Peyer's patch (tissue), 4 donors: ENCODE measurements around the gene DPF1.

Experiments
- CTCF ChIP-seq, 6 experiments: fragments of 450-650 bp in 4 of 6; fragments of 200-600 bp in 2 of 6; sonication (generic) in 1 of 6; IDR thresholded peaks; one replicate each; pipeline ENCODE4 v1.5.1; 2017 to 2019; ENCODE audit warnings: antibody characterized with exemption in 6 of 6, mild to moderate bottlenecking in 3 of 6, moderate library complexity in 1 of 6
- POLR2A ChIP-seq, 2 donors: fragments of 450-650 bp; IDR thresholded peaks; one replicate each; pipeline ENCODE4 v1.5.1; 2017; ENCODE audit warnings: antibody characterized with exemption in 2 of 2, mild to moderate bottlenecking in 2 of 2, moderate library complexity in 2 of 2

- TF ChIP-seq CTCF (IDR thresholded peaks at IDR 0.05) (no peak), POLR2A (IDR thresholded peaks at IDR 0.05) (no peak)
Measured at GRCh38 chr19:38231918-38232317, 7.9 kb upstream of the DPF1 start.
